ENCODE results near the gene ARL8A.

GRCh38 chr1:202093858-202094257 lies 50.7 kb downstream of the ARL8A start:
- no peak for TF ChIP-seq CTCF (optimal IDR thresholded peaks at IDR 0.05 in 1 of 3, IDR thresholded peaks at IDR 0.05 in 1 of 3, conservative IDR thresholded peaks at IDR 0.05 in 1 of 3; ENCODE audit: extremely low read depth in 1 of 3, insufficient read depth in 2 of 3, low read length in 3 of 3)
- no peak for TF ChIP-seq EZH2 (IDR thresholded peaks at IDR 0.05; ENCODE audit: low read length)
